GM18519 (cell line): ENCODE measurements around the gene TEX264.
"Not testable (repeated sequence)": the region's sequence is repeated elsewhere in the genome, so short reads cannot be mapped to it uniquely, and the experiment has no call there.

Experiments used
- ATAC-seq: cut with Tn5 transposase; IDR thresholded peaks from one replicate; pipeline ENCODE4 v1.9.1; 2021; ENCODE audit warnings: mild to moderate bottlenecking, moderate library complexity; ENCODE audit not compliant: unreplicated experiment, low FRiP score

TEX264 gene

GRCh38 chr3:51742978-51743377 lies 71.9 kb downstream of the TEX264 start:
- ATAC-seq: not testable (repeated sequence)

- ATAC-seq: no peak
Measured at GRCh38 chr3:51747840-51748239, 76.8 kb downstream of the TEX264 start.

GRCh38 chr3:51748327-51748726 lies 77.3 kb downstream of the TEX264 start:
- ATAC-seq: no peak

DNA sequence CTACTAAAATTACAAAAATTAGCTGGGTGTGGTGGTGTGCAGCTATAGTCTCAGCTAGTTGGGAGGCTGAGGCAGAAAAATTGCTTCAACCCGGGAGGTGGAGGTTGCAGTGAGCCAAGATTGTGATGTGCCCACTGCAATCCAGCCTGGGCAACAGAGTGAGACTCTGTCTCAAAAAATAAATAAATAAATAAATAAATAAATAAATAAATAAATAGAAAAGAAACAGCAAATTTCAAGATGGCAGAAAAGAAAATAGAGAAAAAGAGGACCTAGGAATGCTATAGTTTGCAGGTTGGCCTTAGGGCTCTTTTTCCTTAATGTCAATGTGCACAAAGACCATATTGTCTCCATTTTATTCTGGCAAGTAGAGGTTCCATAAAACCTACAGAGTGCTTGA lies 79.8 kb downstream of the TEX264 start:
- no peak for ATAC-seq

DNA sequence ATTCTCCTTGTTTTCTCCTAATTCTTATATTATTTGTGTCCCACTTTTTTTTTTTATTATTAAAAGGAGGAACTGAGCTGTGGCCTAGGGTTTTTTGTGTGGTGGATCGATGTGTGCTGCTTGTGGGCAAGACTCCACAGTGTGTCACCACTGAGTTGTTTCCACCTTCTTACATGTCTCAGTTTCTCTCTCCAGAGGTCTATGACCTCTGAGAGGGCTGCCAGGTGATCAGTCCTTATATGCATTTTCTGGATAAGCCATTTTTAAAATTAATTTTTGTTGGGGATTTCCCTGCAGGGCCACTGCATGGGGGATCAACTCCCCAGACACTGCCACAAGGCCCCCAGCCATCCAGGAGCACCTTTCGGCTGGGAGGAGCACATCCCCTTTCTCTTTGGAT lies 80.2 kb downstream of the TEX264 start:
- ATAC-seq: no peak
